Retina (tissue), 1 donor: ENCODE results near the gene AFAP1.

Source experiments
- DNase-seq: peaks from one replicate; pipeline ENCODE4 v3.0.0-alpha.2; 2016

The AFAP1 gene

GRCh38 chr4:7910952-7911578, 28.6 kb downstream of the AFAP1 start:
- peak; percentile 67 for DNase-seq

GRCh38 chr4:7910263-7910896, 29.3 kb downstream of the AFAP1 start:
- DNase-seq: no peak

GRCh38 chr4:7909463-7910262, 30.0 kb downstream of the AFAP1 start:
- no peak for DNase-seq

GRCh38 chr4:7908668-7909067, 31.0 kb downstream of the AFAP1 start:
- no peak for DNase-seq

GRCh38 chr4:7907142-7907541, 32.5 kb downstream of the AFAP1 start:
- no peak for DNase-seq

- peak; percentile 54 for DNase-seq
Observed at GRCh38 chr4:7906171-7906701, 33.4 kb downstream of the AFAP1 start.

GRCh38 chr4:7904952-7905915, 34.4 kb downstream of the AFAP1 start:
- DNase-seq: peak; percentile 24

GRCh38 chr4:7903791-7904516, 35.7 kb downstream of the AFAP1 start:
- DNase-seq: peak; percentile 51

- no peak for DNase-seq
Observed at GRCh38 chr4:7902826-7903225, 36.8 kb downstream of the AFAP1 start.

GRCh38 chr4:7902101-7902553, 37.5 kb downstream of the AFAP1 start:
- peak; percentile 68 for DNase-seq

- peak; percentile 48 for DNase-seq
Observed at GRCh38 chr4:7901311-7901885, 38.3 kb downstream of the AFAP1 start.

- DNase-seq: no peak
Observed at GRCh38 chr4:7900334-7900909, 39.2 kb downstream of the AFAP1 start.

GRCh38 chr4:7899184-7899869, 40.3 kb downstream of the AFAP1 start:
- DNase-seq: no peak

GRCh38 chr4:7898385-7898784, 41.3 kb downstream of the AFAP1 start:
- DNase-seq: no peak

- DNase-seq: no peak
Observed at GRCh38 chr4:7897811-7898210, 41.9 kb downstream of the AFAP1 start.

GRCh38 chr4:7894677-7895181, 44.9 kb downstream of the AFAP1 start:
- peak; percentile 62 for DNase-seq

GRCh38 chr4:7894098-7894676, 45.5 kb downstream of the AFAP1 start:
- DNase-seq: no peak

- no peak for DNase-seq
Observed at GRCh38 chr4:7893539-7893938, 46.1 kb downstream of the AFAP1 start.

GRCh38 chr4:7892212-7893019, 47.2 kb downstream of the AFAP1 start:
- peak; percentile 66 for DNase-seq
